Endothelial cell of hepatic sinusoid (primary cell): ENCODE data around the gene ENOPH1.
"Not testable (repeated sequence)": the region's sequence is repeated elsewhere in the genome, so short reads cannot be mapped to it uniquely, and the experiment has no call there.

Experiments
- in situ Hi-C: cut with HindIII; loops from 2 replicates; pipeline ENCODE4 v1.10.0; 2017; ENCODE audit warnings: low sequenced_read_pairs

Gene ENOPH1

DNA sequence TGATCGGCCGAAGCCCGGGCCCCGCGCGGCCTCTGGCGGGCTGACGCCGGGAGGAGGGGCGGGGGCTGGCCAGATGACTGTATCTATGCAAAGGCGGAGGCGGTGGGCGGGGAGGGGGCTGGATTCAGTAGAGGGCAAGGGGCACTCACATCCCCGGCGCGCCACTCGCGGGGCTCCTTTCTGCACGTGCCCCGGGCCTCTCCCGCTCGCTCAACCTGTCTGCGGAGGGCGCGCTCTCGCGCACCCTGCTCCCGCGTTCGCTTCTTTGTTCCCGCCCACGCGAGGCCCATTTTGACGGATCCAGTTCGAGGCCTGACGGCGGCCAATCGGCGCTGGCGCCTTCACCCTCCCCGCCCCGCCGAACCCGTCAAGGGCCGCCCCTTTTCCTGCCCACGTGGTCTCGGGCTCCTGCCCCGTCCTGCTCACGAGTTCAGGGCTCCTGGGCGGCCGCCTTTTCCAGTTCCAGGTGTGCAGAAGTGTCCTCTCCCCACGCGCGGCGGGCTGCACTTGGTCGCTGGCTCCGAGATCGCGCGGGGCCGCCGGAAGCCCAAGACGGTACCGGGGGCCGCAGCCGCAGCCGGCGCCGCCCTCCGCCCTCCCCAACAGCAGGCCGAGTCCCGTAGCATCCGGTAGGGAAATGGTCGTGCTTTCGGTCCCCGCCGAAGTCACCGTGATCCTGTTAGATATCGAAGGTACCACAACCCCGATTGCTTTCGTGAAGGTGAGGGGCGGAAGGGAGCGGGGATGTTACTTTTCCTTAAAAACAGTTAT is at the start of gene ENOPH1, which contains the start of gene HNRNPDL:
ENOPH1 (plus strand) TSS at position 398 of the 771 bp plus-strand sequence; CDS start at position 638, 240 bp downstream.
HNRNPDL (minus strand) TSS at position 270 of the 771 bp plus-strand sequence. CDS start 772 bp downstream, outside the sequence.
- in situ Hi-C loops: no loop called here

DNA sequence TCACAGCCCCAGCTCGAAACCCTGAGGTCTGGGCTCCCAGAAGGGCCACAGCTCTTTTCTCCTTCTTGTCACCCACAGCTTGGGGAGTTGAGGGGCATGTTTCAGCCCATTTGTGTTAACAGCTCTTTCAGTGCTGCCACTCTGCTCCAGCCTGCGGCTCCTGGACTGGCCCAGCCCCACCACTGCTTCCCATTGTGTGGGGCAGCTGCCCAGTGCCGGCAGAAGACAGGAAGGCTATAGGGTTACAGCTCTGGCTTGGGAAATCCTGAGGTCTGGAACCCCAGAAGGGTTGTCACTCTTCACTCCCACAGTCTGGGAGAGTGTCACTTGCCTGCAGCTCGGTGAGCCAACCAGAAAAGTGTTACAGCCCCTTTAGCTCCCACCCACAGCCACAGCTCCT is 49.6 kb upstream of the ENOPH1 start:
- in situ Hi-C loops: no loop called here

DNA sequence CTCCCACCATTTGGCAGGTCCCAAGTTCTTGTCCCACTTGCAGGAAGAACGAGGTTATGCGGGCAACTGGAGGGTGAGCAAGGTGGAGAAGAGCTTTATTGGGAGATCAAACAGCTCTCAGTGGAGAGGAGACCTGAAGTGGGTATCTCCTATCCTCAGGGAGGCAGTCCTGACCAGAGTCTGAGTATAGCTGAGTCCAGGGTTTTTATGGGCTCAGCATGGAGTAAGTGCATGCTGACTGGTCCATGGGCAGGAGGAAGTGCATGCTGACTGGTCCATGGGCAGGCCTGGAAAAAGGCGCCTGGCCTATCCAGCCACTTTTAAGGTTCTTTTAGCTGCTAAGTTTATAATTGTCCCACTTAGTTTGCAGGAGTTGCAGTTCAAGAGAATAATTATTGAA is 49.2 kb upstream of the ENOPH1 start:
- in situ Hi-C loops: no loop called here

DNA sequence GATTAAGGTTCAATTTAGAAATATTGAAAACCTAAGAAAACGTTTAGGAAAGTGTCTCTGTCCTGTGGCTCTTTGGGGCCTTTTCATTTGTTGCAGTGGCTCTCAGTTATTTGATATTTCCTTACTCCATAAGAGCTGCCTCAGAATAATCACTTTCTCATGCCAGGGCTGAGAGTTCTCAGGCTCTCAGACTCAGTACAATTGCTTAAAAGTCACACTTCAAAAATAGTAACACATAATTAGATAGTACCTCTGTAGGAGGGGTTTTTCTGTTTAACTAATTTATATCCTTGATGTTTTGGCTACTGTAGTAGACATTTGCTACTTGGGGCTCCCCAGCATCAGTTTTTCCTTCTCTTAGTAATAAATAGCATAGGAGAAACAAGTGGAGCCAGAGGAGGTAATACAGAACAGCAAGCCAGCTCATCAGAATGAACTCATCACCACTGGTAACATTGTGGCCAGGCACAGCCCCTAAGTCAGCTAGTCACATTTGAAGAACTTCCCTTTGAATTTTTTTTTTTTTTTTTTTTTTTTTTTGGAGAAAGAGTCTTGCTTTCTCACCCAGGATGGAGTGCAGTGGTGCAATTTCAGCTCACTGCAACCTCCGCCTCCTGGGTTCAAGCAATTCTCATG is 48.6 kb upstream of the ENOPH1 start:
- in situ Hi-C loops: no loop called here

DNA sequence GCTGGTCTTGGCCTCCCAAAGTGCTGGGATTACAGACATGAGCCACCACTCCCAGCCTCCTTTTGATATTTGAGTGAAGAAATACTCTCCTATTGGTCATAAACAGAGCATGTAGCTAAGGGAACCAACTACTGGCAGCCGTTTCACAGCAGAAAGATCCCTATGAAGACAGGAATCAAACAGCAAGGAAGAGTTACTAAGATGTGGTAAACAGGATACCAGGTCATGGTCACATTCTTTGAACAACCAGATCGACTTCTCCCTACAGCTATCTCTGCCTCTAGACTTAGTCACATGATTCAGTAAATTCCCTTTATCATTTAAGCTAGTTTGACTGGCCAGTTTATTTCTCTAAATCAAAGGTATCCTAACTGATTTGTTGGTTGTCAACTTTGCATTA is 47.6 kb upstream of the ENOPH1 start:
- in situ Hi-C loops: no loop called here

DNA sequence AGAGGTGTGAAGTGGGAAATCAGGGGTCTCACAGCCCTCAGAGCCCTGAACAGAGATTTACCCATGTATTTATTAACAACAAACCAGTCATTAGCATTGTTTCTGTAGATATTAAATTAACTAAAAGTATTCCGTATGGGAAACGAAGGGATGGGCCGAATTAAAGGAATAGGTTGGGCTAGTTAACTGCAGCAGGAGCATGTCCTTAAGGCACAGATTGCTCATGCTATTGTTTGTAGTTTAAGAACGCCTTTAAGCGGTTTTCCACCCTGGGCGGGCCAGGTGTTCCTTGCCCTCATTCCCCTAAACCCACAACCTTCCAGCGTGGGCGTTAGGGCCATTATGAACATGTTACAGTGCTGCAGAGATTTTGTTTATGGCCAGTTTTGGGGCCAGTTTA is 44.1 kb upstream of the ENOPH1 start:
- in situ Hi-C loops: not testable (repeated sequence)

DNA sequence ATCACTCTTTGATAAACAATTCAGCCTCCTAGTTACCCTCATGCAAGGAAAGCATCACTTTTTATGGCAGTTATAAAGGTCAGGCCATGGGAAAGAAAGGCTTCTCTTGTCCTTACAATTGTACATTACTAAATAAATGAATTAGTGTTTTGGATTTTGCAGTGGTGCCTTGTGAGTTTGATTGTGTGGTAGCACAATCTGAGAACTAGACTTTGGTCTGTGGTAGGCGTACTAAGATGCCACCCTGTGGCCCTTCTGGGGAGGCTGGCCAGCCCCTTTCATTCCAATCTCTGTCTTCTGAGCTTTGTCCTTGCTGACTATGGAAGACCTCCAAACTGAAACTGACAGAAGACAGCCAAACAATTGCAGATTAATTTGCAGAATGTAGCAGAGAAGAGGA is 42.0 kb upstream of the ENOPH1 start:
- in situ Hi-C loops: no loop called here

DNA sequence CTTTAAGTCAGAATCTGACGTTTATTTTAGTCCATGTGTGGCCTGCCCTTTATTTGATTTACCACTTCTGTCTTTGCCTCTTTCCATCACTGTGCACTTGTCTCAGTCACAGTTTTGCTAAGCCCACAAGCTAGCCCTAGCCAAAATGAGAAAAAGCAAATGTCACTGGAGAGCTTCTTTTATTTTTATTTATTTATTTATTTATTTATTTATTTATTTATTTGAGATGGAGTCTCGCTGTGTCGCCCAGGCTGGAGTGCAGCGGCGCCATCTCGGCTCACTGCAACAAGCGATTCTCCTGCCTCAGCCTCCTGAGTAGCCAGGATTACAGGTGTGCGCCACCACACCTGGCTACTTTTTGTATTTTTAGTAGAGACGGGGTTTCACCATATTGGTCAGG is 40.3 kb upstream of the ENOPH1 start:
- in situ Hi-C loops: not testable (repeated sequence)

DNA sequence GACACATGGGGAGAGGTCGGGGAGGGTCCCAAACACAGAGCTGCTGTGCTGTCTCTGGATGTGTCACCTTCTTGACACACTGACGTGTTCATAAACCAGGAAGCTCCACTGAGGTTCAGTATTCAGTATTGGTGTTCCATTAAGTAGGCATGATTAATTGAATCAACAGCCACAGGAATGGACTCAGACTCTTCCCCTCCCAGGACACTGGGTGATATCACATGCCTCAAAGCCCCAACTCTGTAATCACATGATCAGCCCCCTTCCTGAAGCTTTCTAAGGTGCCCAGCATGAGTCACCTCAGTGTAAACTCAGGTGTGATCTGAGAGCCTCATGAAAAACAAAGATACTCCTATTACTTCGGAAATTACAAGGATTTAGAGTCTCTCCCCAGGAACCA is 35.5 kb upstream of the ENOPH1 start:
- in situ Hi-C loops: no loop called here

DNA sequence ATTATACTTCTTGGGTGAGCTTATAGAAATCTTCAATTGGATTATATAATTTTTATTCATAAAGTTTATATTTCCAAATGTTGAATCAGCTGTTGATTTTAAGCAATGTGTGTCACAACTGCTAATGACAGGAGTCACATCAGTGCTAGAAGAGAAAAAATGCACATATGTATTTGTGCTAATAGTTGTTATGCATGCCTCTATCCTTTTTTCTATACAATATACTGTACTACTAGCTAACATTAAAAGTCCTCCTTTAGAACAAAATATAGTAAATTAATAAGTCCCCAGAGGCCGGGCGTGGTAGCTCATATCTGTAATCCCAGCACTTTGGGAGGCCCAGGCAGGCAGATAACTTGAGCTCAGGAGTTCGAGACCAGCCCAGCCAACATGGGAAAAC is 32.9 kb upstream of the ENOPH1 start:
- in situ Hi-C loops: no loop called here

DNA sequence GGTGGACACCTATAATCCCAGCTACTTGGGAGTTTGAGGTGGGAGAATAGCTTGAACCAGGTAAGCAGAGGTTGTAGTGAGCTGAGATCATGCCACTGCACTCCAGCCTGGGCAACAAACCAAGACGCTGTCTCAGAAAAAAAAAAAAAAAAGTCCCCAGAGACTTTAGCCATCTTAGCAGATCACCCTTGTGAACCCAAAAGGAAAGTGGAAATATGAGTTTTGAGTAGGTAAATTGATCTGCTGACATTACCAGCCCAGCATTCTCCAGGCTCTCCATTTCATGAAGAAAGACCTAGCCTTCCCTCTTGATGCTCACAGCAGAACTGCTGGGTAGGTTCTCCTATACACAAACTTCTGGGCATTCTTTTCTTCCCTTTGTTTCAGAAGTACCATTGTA is 32.1 kb upstream of the ENOPH1 start:
- in situ Hi-C loops: no loop called here

DNA sequence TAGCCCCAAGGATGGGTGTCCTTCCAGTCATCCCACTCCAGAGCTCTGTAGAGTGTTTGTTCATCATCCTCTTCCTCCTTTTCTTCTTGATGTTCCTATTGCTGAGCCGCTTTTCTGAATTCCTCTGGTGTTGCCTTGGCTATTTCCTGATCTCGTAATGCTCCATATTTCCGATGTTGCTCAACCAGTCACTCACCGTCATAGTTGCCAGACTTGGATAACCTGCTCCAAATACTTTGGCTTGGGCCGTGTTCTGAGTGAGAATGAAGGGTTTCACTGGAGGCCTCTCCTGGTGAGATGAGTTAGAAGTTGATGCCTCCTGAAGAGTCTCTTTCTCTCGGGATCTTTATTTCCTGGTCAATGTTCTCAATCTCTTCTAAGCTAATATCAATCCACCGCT is 28.8 kb upstream of the ENOPH1 start:
- in situ Hi-C loops: no loop called here

DNA sequence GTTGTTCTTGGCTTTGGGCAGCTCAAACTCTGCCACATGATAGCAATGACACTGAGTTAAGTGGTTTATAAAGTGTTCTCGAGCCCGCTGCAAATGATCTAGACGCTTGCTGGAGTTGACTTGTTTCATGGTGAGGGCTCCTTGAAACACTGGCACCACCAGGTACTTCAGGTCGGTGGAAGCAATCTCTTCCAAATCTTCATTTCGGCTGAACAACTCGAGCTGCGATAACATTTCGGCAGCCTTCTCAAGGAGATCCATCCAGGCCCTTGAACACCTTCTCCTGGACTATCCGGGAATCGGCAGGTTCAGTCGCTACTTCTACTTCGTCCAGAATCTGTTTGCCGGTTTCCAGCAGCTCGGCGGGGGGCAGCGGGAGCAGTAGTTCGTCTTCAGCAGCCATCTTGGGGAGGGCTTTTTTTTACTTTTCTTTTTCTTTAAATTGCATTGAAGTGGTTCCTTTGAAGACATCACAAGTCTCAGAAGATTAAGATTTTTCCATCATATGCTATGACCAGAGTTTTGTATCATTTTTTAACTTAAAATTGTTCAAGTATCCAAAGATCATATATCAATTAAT is 28.1 kb upstream of the ENOPH1 start:
- in situ Hi-C loops: no loop called here

DNA sequence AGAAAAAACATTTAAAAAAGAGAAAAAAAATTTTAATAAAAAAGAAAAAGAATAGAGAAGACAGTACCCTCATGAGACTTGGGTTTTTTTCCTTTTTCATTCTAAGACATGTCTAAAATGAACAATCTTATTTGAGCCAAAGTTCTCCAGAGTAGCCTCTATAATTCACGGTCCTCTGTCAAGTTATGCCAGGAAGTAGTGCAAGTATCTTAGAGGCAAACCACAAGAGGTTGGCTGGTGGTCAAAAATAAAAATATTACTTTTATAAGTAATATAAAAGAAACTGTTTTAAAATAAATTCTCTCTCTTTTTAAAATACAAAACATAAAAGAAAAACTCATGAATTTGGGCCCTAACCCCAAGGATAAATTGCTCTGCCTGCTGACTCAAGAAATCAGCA is 26.7 kb upstream of the ENOPH1 start:
- in situ Hi-C loops: no loop called here

DNA sequence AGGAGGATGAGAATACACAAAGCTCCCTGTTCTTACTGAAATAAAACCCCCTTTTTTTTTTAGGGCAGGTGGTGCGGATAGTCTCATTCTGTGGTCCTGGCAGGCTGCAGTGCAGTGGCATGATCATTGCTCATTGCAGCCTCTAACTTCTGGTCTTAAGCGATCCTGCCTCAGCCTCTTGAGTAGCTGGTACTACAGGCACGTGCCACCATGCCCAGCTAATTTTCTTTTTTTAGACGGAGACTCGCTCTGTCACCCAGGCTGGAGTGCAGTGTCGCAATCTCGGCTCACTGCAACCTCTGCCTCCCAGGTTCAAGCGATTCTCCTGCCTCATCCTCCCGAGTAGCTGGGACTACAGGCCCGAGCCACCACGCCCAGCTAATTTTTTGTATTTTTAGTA is 15.3 kb upstream of the ENOPH1 start:
- in situ Hi-C loops: not testable (repeated sequence)

DNA sequence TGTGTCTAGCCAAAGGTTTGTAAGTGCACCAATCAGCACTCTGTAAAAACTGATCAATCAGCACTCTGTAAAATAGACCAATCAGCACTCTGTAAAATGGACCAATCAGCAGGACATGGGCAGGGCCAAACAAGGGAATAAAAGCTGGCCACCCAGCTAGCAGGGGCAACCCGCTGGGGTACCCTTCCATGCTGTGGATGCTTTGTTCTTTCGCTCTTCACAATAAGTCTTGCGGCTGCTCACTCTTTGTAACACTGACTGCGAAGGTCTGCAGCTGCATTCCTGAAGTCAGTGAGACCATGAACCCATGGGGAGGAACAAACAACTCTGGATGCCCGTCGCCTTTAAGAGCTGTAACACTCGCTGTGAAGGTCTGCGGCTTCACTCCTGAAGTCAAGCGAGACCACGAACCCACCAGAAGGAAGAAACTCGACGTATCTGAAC is 14.4 kb upstream of the ENOPH1 start:
- in situ Hi-C loops: no loop called here

DNA sequence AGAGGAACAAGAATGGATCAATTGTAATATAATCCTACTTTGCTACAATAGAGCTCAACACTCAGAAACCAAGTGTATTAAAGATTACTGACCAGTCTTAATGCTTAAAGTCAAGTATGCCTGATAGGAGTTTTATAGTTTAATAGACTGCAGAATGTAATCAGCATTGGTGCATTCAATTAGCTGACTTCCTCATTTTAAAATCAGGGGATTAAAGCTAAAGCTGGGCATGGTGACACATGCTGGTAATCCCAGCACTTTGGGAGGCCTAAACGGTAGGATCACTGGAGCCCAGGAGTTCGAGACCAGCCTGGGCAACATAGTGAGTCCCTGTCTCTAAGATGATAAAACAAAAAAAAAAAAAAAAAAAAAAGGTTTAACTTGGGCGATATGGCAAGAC is 10.9 kb upstream of the ENOPH1 start:
- in situ Hi-C loops: no loop called here

DNA sequence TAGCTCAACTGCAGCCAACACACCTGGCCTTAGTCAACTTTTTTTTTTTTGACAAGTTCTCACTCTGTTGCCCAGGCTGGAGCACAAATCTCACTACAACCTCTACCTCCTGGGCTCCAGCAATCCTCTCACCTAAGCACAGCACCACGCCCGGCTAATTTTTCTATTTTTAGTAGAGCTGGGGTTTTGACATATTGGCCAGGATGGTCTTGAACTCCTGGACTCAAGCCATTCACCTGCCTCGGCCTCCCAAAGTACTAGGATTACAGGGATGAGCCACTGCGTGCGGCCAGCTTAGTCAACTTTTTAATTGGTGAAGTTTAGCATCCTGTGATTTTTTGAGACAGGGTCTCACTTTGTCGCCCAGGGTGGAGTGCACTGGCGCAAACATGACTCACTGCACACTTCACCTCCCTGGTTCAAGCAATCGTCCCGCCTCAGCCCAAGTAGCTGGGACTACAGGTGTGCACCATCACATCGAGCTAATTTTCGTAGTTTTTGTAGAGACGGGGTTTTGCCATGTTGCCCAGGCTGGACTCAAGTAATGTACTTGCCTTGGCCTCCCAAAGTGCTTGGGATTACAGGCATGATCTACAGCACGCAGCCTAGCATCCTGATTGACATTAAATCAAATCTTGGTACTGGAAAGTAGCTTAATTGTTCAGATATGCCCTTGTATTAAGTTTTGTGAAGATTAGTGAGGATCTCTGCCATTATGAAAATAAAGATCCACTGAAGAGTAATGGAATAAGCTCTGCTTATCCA is 8.4 kb upstream of the ENOPH1 start:
- in situ Hi-C loops: no loop called here

DNA sequence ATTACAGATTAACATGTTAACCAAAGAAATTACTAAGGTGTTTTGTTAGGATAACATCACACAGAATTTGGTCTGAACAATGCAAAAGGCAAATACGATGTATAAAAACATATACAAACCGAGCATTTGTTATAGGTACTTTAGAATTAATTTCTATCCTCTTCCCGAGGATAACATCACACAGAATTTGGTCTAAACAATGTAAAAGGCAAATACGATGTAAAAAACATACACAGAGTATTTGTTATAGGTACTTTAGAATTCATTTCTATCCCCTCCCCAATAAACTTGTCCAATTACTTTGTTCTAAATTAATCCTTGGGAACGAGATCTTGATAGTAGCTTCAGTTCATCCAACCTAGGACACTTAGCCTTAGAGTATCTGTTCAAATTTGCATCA is 7.8 kb upstream of the ENOPH1 start:
- in situ Hi-C loops: no loop called here

DNA sequence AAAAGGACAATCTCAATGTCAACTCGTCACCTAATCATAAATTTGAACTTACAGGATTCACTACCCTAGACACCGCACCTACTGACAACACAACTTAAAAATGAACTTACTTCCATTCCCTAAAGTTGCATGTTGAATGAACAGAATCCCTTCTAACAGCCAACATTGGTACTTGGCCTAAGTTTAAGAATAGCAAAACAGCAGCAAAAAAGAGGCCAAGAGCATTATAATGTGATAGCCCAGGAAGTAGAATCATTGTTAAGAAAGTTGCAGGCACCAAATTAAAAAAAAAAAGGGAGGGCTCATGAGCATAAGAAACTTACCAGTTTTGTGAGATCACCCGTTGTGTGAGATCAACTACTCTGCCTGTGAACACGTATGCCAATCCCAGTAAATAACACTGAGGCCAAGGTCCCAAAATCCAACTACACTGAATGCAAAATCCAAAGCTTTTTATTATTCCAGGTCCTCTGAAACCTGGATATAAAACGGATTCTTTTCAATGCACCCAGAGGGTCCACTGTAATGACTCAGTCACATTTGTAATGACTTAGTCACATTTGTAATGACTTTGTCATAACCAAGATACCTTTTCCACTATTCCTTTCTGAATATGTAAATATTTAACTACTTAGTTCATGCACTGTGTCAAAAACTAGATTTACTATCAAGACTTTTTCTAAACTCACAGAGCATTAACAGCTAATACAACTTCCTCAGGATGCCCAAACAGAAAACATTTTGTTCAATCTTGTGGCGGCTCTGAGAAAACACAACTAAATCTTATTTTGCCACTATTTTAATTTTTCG is 6.9 kb upstream of the ENOPH1 start:
- in situ Hi-C loops: no loop called here

DNA sequence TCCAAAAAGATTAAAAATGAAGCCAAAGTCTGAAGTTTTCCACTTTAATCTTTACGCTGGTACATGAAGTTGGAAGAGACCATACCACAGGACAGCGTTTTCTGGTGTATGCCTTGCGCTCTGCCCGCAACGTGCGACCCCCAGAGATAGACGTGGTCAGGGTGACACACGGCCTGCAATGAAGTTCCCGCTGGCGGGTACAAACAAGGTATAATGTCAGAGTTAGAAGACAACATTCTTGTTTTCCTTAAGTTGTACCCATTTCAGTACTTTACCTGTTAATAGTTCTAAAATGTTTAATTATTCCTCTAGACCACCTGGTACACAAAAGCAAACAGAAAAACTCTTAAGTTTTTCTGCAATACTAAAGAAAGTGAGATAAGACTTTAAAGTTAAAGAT is 4.9 kb upstream of the ENOPH1 start:
- in situ Hi-C loops: no loop called here
